ENCODE measurements around the gene KLC3.

The KLC3 gene

GRCh38 chr19:45376045-45376724, 35.6 kb downstream of the KLC3 start:
- no peak for DNase-seq (ENCODE audit: low read depth)

GRCh38 chr19:45380107-45380506, 39.6 kb downstream of the KLC3 start:
- DNase-seq (ENCODE audit: low read depth): no peak

GRCh38 chr19:45382426-45382825, 41.9 kb downstream of the KLC3 start:
- no peak for DNase-seq (ENCODE audit: low read depth)

- DNase-seq (ENCODE audit: low read depth): no peak
Measured at GRCh38 chr19:45385392-45386221, 45.1 kb downstream of the KLC3 start.

DNA sequence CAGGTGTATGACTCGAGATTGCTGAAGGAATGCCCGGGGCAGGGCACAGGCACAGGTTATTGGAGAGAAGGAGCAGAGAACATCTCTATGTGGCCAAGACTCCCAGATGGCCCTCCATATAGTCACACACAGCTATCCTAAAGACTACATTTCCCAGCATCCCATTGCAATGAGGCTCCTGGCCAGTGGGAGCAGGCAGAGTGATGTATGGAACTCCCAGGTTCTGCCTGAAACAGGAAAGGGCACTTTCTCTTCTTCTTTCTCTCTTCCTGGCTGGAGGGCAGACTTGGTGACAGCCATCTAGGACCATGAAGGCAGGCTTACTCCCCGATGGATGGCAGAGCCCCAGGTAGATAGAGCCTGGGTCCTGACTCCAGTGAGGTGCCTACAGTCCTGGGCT, 50.8 kb downstream of the KLC3 start:
- no peak for DNase-seq (ENCODE audit: low read depth)

DNA sequence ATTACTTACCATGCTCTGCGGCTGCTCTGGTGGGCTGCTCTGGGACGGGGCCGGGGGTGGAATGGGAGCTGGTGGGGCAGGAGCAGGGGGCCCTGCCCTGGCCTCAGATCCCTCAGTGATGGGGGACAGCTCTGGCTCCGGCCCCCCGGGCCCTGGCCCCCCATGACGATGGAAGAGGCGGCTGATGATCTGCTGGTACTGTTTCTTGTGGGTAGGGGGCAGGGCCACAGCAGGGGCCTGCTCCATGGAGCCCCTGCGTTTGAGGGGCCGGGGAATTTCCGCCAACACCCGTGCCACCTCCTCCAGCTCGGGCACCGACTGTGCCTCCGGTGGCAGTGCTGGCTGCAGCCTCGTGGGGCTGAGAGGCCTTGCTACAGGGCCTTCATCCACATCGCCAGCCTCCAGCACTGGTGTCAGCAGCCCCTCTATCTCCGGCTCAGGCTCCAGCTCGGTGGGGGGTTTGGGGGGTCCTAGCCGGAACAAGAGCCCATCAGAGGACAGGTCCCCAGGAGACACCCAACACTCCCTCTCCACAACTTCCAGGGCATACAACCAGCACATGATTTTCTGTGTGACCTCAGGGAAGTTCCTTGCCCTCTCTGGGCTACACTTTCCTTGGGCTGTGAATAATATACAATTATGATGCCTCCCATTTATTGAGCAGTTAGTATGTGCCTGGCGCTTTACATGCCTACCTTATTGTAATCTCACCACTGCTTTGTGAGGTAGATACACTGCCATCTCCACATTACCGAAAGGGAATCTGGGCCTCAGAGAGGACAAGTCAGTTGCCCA, 51.5 kb downstream of the KLC3 start:
- DNase-seq (ENCODE audit: low read depth): no peak

DNA sequence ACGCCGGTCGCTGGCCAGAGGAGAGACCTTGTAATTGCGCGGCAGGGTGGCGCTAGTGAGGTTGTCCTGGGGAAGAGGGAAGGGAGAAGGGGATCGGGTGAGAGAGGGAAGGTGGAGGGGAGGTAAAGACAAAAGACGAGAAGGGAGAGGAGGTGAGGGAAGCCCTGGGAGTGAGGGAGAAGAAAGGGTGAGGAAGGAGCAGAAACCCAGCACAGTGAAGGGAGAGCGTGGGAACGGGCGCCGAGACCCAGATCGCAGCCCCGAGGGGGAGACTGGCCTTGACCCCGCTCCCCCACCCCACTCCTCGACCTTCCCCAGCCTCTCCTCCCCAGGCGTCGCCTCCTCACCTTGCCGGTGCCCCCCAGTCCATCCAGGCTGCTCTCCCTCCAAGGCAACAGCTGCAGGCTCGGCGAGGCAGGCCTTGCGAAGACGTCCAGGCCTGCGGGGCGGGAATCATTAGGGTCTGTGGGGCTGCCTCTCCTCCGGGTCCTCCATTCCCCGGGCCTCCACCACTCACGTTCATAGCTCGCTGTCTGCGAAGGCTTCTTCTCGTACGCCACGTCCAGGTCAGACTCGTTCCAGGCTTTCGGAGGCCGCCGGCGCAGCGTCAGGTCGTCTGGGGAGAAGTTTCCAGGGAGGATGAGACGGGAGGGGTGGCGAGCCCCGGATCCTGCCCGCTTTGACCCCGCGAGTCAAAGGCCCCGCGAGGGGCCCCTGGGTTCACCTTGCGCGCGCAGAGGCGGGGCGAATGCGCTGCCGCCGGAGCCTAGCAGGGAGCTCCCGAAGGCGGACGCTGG, 55.5 kb downstream of the KLC3 start:
- no peak for DNase-seq (ENCODE audit: low read depth)

DNA sequence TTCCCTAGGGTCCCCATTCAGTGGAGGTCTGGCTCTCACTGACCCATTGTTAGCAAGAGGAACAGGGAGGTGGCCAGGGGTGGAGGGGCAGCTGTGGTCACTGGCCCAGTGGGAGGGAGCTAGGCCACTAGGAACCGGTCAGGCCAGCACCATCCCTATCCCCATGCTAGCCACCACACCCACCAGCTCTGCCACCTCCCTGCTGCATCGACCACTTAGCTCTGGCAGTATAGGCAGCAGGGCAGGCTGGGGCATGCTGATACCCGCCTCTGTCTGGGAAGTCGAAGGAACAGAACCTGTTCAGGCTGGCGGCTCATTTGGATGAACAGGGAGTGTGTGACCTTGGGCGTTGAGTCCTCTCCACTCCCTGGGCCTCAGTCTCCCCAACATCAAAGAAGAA, 59.6 kb downstream of the KLC3 start:
- no peak for DNase-seq (ENCODE audit: low read depth)
